HG02798 (cell line): ENCODE data around the gene RBP7.
A peak's percentile ranks its signal among the peaks of the same experiment; 100 is the strongest.
"Not testable (repeated sequence)": the region's sequence is repeated elsewhere in the genome, so short reads cannot be mapped to it uniquely, and the experiment has no call there.

Source experiments
- ATAC-seq: cut with Tn5 transposase; IDR thresholded peaks from one replicate; pipeline ENCODE4 v1.9.1; 2021; ENCODE audit warnings: mild to moderate bottlenecking; ENCODE audit not compliant: unreplicated experiment, poor library complexity

The RBP7 gene

GRCh38 chr1:9996624-9997582, at the start of gene RBP7:
TSS of gene RBP7 (plus strand) at chr1:9997228. CDS start at chr1:9997259, 31 bp downstream.
- no peak for ATAC-seq

GRCh38 chr1:9957726-9958125, 39.3 kb upstream of the RBP7 start:
- no peak for ATAC-seq

GRCh38 chr1:9960011-9960410, 37.0 kb upstream of the RBP7 start:
- ATAC-seq = no peak

- ATAC-seq = peak; percentile 49
Observed at GRCh38 chr1:9960706-9961562, 36.1 kb upstream of the RBP7 start.

- no peak for ATAC-seq
Observed at GRCh38 chr1:9984253-9984652, 12.8 kb upstream of the RBP7 start.

GRCh38 chr1:9985001-9985400, 12.0 kb upstream of the RBP7 start:
- ATAC-seq = no peak

- ATAC-seq = no peak
Observed at GRCh38 chr1:9989773-9990172, 7.3 kb upstream of the RBP7 start.

GRCh38 chr1:9990944-9991343, 6.1 kb upstream of the RBP7 start:
- ATAC-seq = no peak

GRCh38 chr1:9992910-9993309, 4.1 kb upstream of the RBP7 start:
- no peak for ATAC-seq

- ATAC-seq = no peak
Observed at GRCh38 chr1:9993561-9994075, 3.4 kb upstream of the RBP7 start.

GRCh38 chr1:10001016-10001665, 4.1 kb downstream of the RBP7 start:
- ATAC-seq = no peak

GRCh38 chr1:10005248-10005647, 8.2 kb downstream of the RBP7 start:
- ATAC-seq = not testable (repeated sequence)

GRCh38 chr1:10007169-10007568, 10.1 kb downstream of the RBP7 start:
- no peak for ATAC-seq

GRCh38 chr1:10014016-10014415, 17.0 kb downstream of the RBP7 start:
- ATAC-seq = no peak

GRCh38 chr1:10019561-10019960, 22.5 kb downstream of the RBP7 start:
- ATAC-seq = no peak

- no peak for ATAC-seq
Observed at GRCh38 chr1:10020086-10020485, 23.1 kb downstream of the RBP7 start.

- ATAC-seq = not testable (repeated sequence)
Observed at GRCh38 chr1:10020678-10021077, 23.6 kb downstream of the RBP7 start.

- not testable (repeated sequence) for ATAC-seq
Observed at GRCh38 chr1:10021992-10022391, 25.0 kb downstream of the RBP7 start.

GRCh38 chr1:10022656-10023055, 25.6 kb downstream of the RBP7 start:
- ATAC-seq = no peak

GRCh38 chr1:10025354-10025753, 28.3 kb downstream of the RBP7 start:
- ATAC-seq = no peak
